ENCODE data around the gene INSIG1.

GRCh38 chr7:155289949-155290501 lies 7.7 kb upstream of the INSIG1 start:
- TF ChIP-seq CTCF (IDR thresholded peaks at IDR 0.05) (no peak), POLR2A (IDR thresholded peaks at IDR 0.05) (no peak)
